OCI-LY1 (cell line): ENCODE data around the gene CAB39L.

ENCODE experiments used
- EZH2 ChIP-seq: fragments of 200-600 bp; sonication (generic), shearing (Covaris generic); IDR thresholded peaks from 2 replicates; pipeline ENCODE4 v1.8.0; 2017; ENCODE audit warnings: borderline replicate concordance, mixed run types, mild to moderate bottlenecking, antibody characterized with exemption, low read length, moderate library complexity, mixed read lengths
- TF ChIP-seq, protein P1 (sequence below): fragments of 200-600 bp; sonication (generic), shearing (Covaris generic); IDR thresholded peaks from 2 replicates; pipeline ENCODE4 v1.5.1; 2017; ENCODE audit warnings: mild to moderate bottlenecking, antibody characterized with exemption, low read length, moderate library complexity, mixed read lengths

DNA sequence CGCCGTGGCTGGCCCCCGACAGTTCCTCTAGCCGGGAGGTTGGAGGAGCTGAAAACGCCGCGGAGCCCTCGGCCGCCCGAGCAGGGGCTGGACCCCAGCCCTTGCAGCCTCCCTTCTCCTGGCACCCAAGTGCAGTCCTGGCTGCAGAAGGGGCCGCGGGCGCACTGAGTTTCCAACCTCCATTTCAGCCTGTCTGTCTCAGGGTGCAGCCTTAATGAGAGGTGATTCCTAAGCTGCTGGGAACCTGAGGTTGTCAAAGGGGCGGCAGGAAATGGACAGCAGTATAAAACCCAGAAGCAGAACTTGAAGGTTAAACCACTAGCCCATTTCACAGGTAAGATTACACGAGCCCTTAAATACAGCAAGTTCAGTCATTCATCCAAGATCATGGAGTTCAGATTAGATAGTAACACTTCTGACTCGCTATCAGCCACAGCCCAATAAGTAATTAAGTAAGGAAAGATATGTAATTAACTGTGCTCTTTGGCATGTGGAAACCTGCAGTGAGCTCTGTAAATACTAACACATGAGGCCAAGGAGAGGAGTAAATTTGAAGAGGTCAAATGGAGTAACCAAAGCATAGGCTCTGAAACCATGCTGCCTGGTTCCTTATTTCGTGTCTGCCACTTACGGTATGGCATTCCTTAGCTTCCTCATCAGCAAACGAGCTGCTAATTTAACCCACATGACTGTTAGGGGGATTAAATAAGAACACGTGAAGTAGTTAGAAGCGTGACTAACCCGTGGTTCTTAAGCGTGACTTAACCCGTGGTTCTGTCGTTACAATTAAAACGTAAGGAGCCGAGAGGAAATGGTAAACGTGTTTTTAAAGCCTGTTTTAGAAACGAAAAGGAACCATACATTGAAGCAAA is 896 bp upstream of the CAB39L start:
- TF ChIP-seq, protein P1, sequence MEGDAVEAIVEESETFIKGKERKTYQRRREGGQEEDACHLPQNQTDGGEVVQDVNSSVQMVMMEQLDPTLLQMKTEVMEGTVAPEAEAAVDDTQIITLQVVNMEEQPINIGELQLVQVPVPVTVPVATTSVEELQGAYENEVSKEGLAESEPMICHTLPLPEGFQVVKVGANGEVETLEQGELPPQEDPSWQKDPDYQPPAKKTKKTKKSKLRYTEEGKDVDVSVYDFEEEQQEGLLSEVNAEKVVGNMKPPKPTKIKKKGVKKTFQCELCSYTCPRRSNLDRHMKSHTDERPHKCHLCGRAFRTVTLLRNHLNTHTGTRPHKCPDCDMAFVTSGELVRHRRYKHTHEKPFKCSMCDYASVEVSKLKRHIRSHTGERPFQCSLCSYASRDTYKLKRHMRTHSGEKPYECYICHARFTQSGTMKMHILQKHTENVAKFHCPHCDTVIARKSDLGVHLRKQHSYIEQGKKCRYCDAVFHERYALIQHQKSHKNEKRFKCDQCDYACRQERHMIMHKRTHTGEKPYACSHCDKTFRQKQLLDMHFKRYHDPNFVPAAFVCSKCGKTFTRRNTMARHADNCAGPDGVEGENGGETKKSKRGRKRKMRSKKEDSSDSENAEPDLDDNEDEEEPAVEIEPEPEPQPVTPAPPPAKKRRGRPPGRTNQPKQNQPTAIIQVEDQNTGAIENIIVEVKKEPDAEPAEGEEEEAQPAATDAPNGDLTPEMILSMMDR: no peak
- no peak for TF ChIP-seq EZH2
